Choroid plexus epithelial cell (primary cell): ENCODE measurements around the gene ATP6V0D1.

ENCODE experiments used
- DNase-seq: peaks from one replicate; pipeline ENCODE4 v3.0.0-alpha.2; 2010; ENCODE audit warnings: low read depth
- H3K4me3 ChIP-seq: 2 replicates; pipeline ENCODE4 v1.5.1; 2011; ENCODE audit warnings: low read depth, mild to moderate bottlenecking, control low read depth, low read length, moderate library complexity
- CTCF ChIP-seq: conservative IDR thresholded peaks from 2 replicates; pipeline ENCODE4 v1.5.1; 2011; ENCODE audit warnings: low read depth, mild to moderate bottlenecking, control low read depth, inconsistent platforms, low read length, moderate library complexity

Gene ATP6V0D1

GRCh38 chr16:67454852-67455251 lies 26.1 kb downstream of the ATP6V0D1 start:
- DNase-seq, result no peak
- no peak for TF ChIP-seq CTCF
- H3K4me3 ChIP-seq, result no peak overlapping the region

DNA sequence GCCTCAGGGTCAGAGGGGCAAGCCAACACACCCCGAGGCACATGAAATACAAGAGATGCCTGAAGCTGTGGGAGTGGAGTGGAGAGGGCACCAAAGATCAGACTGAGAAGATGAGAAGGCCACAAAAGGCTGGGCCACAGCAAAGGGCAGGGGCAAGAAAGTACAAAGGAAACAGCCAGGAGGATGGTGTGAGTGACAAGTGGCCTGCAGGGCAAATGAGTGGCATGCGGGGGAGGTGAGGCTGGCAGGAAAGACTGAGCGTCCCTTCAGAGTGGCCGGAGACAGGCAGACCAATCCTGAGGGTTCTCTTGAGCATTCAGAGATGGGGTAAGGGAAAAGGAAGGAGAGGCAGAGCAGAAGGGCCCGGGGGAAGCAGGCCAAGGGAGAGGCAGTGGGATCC lies 26.9 kb downstream of the ATP6V0D1 start:
- no peak for TF ChIP-seq CTCF
- no peak overlapping the region for H3K4me3 ChIP-seq
- DNase-seq, result no peak

DNA sequence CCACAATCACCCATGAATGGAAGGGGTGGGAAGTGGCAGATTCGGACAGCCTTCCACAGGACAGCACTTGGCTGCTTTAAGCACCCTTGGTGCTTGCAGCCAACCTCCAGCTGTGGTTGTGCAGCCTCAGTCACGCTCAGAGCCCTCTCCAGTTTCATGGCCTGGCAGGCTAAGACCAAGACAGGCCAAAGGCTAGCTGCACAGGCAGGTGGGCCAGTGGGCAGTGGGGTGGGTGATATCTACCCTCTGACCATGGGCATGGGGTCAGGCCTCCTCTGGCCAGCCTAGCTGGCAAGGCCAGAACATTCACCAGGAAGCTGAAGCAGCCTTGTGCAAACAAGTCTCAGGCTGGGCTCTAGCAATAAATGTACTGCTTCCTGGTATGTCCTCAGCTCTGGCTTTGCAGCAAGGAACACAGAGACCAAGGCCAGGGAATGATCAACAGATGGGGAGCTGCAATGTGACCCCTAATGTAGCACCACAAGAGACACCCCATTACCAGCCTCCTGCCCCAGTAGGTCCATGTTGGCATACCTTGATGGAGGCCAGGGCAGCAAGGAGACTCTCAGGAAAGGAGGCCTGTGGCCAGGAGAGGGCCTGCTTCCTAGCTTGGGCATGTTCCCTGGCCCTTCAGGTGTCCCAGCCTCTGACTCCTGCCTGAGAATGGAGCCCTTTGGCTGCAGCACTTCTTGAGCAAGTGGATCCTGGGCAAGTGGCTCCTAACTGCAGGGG lies 29.1 kb downstream of the ATP6V0D1 start:
- DNase-seq, result no peak
- TF ChIP-seq CTCF, result no peak
- no peak overlapping the region for H3K4me3 ChIP-seq

GRCh38 chr16:67451061-67451703 lies 29.8 kb downstream of the ATP6V0D1 start:
- no peak for TF ChIP-seq CTCF
- no peak for DNase-seq
- H3K4me3 ChIP-seq, result no peak overlapping the region

- no peak for TF ChIP-seq CTCF
- DNase-seq, result no peak
- H3K4me3 ChIP-seq, result no peak overlapping the region
These were observed 31.2 kb downstream of the ATP6V0D1 start for GRCh38 chr16:67449739-67450138.

- TF ChIP-seq CTCF, result no peak
- DNase-seq, result no peak
- H3K4me3 ChIP-seq, result no peak overlapping the region
These were observed 31.6 kb downstream of the ATP6V0D1 start for GRCh38 chr16:67449336-67449735.

DNA sequence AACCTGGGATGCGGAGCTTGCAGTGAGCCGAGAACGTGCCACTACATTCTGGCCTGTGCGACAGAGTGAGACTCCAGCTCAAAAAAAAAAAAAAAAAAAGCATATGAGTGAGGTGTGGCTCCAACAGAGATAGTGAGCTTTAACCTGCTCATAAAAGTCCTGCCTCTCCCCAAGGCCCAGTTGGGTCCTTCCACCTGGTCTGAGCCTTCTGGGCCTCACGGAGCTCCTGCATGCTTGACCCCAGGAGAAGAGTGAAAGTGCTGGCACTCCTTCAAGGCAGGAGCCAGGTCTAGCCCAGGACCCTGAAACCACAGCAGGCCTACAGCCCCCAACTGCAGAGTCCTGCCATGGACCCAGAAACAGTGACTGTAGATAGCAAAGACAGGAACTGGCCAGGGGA lies 32.4 kb downstream of the ATP6V0D1 start:
- no peak overlapping the region for H3K4me3 ChIP-seq
- no peak for DNase-seq
- no peak for TF ChIP-seq CTCF
